GM19468 (cell line): ENCODE measurements around the gene CAPZA2.
"Not testable (repeated sequence)": the region's sequence is repeated elsewhere in the genome, so short reads cannot be mapped to it uniquely, and the experiment has no call there.

ENCODE experiments used
- ATAC-seq: cut with Tn5 transposase; IDR thresholded peaks from one replicate; pipeline ENCODE4 v1.9.1; 2021; ENCODE audit warnings: mild to moderate bottlenecking, moderate library complexity, moderate number of reproducible peaks; ENCODE audit not compliant: unreplicated experiment; ENCODE audit errors: extremely low read depth

CAPZA2 gene

DNA sequence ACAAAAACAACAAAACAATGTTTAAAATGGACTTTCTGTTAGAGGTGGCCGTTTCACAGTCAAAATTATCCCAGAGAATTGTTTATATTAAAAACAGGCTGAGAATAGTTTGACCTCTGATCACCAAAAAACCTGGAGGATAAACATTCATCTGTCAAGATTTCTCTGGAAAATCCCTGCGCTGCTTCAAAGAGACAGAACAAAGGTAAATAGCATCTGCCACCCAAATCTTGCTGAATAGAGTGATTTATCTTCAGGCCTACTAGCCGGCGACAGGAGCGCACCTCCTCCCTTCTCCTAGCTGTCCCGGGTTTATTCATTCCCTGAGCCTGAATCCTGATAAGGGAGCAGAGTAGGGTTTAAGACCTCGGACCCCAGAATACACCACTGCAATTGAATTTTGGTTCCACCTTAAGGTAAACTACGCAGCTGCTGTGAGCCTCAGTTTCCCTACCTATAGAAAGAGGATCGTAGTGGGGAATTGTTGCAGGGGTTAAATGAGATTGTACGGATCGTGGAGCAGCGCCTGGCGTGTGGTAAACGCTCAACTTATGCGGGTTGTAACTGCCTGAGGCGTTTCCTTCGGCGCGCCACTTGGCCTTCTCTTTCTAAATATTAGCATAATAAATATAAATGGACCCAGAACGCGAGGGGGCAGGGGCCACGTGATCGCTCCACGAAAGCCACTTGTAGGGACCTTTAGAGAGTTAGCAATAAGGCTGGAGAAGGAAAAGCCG, 90.4 kb downstream of the CAPZA2 start:
- ATAC-seq: peak; percentile 2

DNA sequence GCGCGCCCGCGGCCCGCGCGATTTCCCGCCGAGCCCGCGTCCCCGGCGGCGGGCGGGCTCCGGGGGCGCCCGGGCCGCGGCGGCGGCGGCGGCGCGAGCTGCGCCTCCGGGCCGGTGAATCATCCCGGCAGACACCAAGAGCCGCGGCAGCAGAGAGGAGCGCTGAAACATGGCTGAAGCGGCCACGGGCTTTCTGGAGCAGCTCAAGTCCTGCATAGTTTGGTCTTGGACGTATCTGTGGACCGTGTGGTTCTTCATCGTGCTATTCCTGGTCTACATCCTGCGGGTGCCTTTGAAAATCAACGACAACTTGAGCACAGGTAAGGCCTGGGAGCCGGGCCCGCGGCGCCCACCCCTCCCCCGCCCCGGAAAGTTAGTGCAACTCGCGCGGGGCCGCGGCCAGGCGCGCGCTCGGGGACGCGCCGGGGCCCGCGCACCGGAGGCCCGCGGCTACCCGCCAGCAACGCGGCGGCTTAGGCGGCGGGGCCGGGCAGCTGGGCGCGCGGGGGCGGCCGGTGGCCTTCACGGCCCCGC, 91.1 kb downstream of the CAPZA2 start, which contains the start of gene ST7:
Gene ST7 (plus strand): TSS at position 130 of the 534 bp plus-strand sequence. CDS start 40 bp downstream, at position 170.
- ATAC-seq: peak; percentile 24

DNA sequence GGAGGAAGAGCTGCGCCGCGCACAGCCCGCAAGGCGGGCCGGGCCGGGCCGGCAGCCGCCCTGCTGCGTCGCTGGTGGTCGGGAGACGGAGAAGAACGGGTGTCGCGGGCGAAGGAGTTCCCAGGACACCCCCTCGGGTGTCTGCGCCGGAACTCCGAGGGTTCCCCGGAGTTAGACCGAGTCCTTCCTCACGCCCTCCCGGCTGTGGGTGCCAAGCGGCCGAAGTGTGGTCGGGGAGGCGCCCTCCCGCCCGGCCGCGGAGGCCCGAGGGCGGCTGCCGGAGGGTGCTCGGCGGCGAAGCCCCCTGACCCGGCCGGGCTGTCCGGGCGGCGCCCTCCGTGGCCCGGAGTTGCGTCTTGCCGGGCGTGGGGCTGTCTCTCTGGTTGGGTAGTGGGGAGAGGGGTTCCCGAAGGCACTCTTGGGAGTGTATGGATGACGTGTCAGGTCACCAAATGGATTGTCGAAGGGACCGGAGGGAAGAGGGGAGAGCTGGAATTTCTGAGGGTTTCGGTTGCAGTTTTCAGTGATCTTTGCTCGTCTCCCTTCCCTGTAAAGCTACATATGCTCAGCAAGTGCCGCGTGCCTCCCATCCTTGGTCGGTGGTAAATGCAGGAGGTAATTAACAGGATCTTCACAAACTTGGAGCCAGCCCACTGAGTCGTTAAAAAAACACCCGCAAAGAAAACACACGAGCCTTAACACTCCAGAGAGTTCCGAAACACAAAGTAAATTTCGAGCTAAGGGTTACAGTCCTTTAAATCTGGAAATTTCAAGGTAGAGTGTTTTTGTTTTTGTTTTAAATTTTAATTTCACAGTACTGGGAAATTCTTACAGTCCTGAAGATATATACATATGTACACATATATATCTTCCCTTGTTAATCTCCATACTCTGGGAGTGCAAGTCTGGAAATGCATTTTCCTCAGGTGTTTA, 91.8 kb downstream of the CAPZA2 start:
- ATAC-seq: peak; percentile 5

DNA sequence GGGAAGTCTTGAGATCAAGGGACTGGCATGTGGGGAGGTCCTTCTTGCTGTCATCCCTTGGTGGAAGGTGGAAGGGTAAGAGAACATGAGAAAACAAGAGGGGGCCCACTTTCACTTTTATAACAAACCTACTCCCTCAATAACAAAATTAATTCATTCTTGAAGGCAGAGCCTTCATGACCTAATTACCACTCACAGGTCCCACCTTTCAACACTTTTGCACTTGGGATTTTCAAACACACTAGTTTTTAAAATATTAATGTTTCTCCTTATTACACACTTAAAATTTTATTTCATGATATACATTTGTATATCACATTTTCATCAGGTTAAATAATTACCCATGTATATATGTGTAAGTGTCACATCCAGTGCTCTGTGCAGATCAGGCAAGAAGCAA, 93.0 kb downstream of the CAPZA2 start:
- ATAC-seq: no peak

DNA sequence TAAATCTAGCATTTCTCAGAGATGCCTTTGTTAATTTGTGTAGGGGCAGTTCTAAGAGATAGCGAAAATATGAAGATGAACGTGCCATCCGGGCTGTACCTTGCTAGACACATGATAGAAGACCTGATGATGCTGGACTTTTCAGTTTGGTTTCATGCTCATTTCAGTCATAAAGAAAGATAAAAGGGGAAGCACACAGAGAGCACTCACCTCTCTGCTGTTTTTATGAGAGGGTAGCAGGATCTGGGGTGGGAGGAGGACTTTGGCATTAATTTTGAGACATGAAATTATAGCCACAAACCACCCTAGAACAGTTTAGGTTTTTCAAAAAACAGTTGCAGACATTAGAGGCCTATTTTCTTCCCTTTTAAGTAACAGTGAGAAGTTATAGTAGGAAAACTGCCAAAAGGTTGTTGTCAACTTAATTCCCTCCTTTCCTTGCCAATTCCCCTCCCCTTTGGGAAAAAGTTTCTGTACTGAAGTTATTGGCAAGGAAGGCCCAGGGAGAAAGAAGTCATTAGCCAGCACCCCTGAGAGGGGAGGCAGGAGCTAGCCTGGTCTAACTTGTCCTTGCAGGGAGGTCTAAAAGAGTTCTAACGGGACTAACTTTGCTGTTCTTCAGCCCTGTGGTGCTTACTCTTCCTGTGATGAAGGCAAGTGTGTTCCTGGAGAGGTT, 93.6 kb downstream of the CAPZA2 start:
- peak; percentile 77 for ATAC-seq

DNA sequence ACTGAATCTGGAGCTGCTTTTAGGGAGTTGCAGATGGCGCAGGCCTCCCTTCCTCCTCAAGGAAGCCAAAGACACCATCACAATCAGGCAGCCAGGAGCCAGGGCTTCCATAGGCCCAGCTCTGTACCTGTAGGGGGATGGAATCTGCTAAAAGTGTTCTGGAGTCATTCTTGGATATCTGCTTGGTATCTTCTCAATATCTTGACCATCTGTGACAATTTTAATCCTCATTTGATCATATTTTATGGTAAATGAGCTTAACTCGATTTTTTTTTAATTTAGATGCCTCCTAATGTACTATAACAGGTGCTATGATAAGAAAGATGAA, 94.1 kb downstream of the CAPZA2 start:
- no peak for ATAC-seq

DNA sequence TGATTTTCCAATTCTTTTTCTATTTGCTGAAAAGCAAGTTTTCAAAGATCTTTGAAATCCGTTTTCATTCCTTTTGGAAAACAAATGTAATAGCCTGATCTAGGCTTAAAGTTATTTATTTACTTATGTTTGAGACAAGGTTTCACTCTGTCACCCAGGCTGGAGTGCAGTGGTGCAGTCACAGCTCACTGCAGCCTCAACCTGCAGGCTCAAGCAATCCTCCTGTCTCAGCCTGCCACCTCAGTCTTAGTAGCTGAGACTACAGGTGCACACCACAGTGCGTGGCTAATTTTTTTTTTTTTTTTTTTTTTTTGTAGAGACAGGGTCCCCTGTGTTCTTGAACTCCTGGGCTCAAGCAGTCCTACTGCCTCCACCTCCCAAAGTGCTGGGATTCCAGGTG, 95.5 kb downstream of the CAPZA2 start:
- ATAC-seq: no peak

DNA sequence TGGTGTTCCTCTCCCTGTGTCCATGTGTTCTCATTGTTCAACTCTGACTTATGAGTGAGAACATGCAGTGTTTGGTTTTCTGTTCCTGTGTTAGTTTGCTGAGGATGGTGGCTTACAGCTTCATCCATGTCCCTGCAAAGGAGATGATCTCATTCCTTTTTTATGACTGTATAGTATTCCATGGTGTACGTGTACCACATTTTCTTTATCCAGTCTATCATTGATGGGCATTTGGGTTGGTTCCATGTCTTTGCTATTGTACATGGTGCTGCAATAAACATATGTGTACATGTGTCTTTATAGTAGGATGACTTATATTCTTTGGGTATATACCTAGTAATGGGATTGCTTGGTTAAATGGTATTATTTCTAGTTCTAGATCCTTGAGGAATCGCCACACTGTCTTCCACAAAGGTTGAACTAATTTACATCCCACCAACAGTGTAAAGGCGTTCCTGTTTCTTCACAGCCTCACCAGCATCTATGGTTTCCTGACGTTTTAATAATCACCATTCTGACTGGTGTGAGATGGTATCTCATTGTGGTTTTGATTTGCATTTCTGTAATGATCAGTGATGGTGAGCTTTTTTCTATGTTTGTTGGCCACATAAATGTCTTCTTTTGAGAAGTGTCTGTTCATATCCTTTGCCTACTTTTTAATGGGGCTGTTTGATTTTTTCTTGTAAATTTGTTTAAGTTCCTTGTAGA, 99.7 kb downstream of the CAPZA2 start:
- not testable (repeated sequence) for ATAC-seq

DNA sequence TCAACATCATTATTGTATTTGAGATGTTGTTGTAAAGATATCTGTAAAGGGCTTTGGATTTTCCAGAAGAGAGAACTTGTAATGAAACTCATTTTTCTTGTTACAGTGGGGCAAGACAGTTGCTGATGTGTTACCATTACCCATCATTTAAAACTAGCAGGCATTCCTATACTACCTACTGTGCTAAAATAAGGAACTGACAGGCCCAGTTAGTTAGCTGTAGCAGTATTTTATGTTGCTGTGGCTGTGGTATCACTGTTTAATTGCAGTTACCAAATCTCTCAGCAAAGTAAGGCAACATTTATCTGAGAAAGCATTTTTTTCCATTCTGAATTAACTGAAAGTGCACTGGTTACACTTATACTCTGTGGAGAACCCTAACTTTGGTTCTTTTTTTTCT, 100.8 kb downstream of the CAPZA2 start:
- ATAC-seq: no peak

DNA sequence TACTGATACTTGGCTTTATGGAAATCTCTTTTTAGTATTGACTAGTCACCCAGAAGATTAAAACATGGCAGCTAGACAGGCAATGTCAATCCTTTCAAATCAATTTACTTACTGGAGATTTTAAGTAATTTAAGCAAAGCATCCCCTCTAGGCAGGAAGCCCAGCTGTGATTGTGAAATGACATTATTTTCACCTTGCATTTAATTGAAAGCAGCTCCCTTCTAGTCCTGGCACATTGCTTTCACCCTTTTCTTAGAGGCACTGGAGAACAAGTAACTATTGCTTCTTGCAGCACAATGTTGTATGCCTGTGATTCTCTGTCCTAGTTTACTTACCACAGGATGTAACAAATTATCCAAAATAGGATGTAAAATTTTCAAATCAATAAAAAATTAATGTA, 104.2 kb downstream of the CAPZA2 start:
- no peak for ATAC-seq

DNA sequence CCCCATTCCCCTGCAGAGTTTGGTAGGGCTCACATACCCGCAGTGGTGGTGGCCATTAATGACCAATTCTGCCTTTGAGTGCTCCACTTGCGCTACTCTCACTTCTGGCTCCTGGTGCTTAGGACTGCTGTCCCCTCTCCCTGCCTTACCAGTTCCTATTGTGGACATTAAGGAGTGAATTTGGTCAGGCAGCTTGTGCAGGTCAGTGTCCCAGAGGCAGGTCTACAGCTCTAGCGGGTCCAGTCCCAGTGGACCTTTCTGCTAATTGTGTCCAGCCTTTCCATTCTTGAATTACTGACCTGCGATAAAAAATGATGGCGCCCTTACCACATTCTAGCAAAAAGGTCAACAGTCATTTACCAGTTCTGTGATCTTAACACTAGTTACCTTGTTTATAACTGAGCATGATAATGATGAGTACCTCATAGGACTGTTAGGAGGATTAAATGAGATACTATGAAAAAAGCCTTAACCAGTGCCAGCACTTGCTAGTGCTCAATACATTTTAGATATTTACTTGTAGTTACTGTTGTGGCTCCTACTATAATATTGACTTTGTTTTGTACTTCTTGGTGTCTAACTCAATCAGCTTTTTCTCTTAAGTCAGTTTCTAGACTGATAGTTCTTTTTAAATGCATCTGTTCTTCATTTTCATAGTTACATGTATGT, 105.0 kb downstream of the CAPZA2 start:
- ATAC-seq: no peak

DNA sequence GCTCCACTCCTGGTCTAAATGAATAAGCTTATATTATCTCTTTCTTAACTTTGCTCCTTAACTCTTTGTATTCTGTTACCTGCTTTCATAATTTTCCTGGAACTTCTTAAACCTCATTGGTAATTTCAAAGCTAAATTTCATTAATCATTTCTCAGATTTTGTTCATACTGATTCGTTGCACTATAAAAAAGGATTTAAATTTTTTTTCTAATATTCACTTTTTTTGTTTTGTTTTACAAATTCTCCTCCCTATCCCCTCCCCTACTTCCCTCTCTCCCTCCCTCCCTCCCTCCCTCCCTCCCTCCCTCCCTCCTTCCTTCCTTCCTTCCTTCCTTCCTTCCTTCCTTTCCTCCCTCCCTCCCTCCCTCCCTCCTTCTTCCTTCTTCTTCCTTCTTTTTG, 105.6 kb downstream of the CAPZA2 start:
- ATAC-seq: no peak

DNA sequence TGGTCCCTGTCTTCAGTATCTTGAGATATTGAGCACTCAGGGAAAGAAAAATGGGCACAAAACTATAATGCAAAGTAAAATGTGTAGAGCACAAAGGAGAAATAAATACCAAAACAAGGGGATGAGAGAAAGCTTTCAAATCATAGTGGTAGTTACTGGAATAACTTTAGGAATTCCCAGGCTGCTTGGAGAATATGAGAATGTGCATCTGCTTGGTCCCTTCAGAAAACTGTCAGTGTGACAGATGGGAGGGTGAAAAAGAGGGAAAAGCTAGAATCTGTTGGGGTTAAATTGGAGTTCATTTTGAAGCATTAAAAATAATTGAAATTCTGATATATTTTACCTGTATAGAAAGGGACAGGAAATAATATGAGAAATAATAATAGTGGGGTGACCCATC, 106.2 kb downstream of the CAPZA2 start:
- ATAC-seq: no peak

DNA sequence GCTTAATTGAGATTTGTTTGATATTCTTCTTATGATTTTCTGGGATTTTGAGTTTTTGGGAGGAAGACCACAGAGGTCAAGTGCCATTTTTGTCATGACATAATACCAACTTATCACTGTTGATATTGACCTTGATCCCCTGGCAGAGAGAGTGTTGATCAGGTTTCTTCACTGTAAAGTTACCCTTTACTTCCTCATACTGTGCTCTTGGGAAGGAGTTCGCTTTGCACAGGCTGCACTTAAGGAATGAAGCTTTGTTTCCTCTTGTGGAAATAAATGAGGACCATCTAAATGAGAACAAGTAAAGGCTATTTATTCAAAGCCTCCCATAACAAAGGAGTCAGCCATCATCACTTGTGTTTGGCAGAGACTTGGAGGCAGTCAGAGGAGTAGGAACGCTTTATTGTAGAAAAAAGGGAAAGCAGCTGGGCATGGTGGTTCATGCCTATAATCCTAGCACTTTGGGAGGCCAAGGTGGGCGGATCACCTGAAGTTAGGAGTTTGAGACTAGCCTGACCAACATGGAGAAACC, 107.0 kb downstream of the CAPZA2 start:
- ATAC-seq: no peak

DNA sequence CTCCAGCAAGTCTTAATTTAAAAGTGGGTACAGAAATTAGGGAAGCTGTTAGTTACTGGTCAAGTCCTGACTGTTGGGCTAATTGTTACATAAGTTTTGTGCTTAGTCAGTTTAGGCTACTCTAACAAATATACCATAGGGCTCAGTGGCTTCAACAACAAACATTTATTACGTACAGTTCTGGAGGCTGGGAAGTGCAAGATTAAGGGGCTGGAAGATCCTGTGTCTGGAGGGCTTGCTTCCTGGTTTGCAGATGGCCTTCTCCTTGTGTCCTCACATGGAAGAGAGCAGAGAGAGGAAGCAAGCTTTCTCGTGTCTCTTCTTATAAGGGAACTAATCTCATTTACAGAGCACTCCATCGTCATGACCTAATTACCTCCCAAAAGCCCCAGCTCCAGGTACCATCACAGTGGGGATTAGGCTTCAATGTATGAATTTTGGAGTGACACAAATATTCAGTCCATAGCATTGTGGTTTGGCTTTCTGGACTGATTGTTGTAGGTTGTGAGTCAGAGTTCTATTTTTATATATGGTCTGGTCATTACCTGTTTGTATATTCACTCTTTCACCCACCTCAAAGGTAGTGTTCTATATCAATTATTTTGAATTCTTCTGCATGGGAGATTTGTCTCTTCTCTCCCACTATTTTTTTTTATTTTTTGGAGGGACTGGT, 108.0 kb downstream of the CAPZA2 start:
- no peak for ATAC-seq

DNA sequence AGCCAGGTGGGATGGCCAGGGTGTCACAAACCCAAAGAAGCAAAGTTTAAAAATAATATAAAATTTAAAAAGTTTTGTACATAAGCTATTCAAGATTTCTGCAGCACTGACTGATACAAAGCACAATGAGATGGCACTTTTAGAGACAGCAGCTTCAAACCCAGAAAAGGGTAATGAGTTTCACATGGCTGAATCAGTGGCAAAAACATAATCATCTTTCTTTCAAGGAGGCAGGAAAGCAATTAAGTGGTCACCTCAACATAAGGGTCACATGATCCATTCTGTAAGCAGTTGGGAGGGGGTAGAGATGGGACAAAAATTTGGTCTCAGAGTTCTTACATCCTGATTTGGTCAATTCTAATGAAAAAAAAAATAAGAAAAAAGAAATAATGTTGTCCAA, 108.8 kb downstream of the CAPZA2 start:
- ATAC-seq: not testable (repeated sequence)
